Muscle of leg (tissue), 11 donors: ENCODE measurements around the gene MED27. TPM values are rescaled to one million over a fixed set of nuclear protein-coding genes. Genes with fewer than 3 reads are reported as not detected.

Experiments
- DNase-seq: peaks from one replicate; pipeline ENCODE4 v3.0.0; 2013
- H3K27ac ChIP-seq: one replicate; pipeline ENCODE4 v1.5.1; 2013; ENCODE audit warnings: mild to moderate bottlenecking, low read length, control low read depth
- H3K27me3 ChIP-seq: one replicate; pipeline ENCODE4 v1.6.1; 2013; ENCODE audit warnings: low read length; ENCODE audit not compliant: control insufficient read depth, insufficient read depth
- H3K36me3 ChIP-seq: one replicate; pipeline ENCODE4 v1.6.1; 2013; ENCODE audit warnings: low read length; ENCODE audit not compliant: control insufficient read depth, insufficient read depth
- H3K4me1 ChIP-seq: one replicate; pipeline ENCODE4 v1.6.1; 2013; ENCODE audit warnings: low read length; ENCODE audit not compliant: control insufficient read depth, insufficient read depth
- H3K4me3 ChIP-seq: one replicate; pipeline ENCODE4 v1.5.1; 2013; ENCODE audit warnings: low read length, control low read depth
- H3K9me3 ChIP-seq: replicated peaks from 2 replicates; pipeline ENCODE4 v1.6.1; 2013; ENCODE audit warnings: low read depth, low read length; ENCODE audit not compliant: control insufficient read depth
- WGBS: methylation state at CpG from one replicate; pipeline ENCODE4 v1.1.5; 2013; ENCODE audit warnings: missing lambda C conversion rate; ENCODE audit not compliant: insufficient coverage; 5-methylcytosine and 5-hydroxymethylcytosine counted together
- polyA plus RNA-seq, 8 donors: library from polyadenylated mRNA; unstranded; fragments of 120-200 nt; gene quantifications; one replicate each; pipeline versions ENCODE4 v1.2.1 to v1.2.3, GENCODE V29; 2013; ENCODE audit warnings: inconsistent platforms in 1 of 8, low replicate concordance in 1 of 8; ENCODE audit not compliant: insufficient read length in 8 of 8, insufficient read depth in 1 of 8
- total RNA-seq: library from RNA; stranded (reverse); fragments of 120-200 nt; gene quantifications from one replicate; pipeline ENCODE4 v1.2.4, GENCODE V29; 2013

Gene MED27
- total and polyA plus RNA-seq, 9 donors = 11.9 to 17.2 (median 15.0) TPM

DNA sequence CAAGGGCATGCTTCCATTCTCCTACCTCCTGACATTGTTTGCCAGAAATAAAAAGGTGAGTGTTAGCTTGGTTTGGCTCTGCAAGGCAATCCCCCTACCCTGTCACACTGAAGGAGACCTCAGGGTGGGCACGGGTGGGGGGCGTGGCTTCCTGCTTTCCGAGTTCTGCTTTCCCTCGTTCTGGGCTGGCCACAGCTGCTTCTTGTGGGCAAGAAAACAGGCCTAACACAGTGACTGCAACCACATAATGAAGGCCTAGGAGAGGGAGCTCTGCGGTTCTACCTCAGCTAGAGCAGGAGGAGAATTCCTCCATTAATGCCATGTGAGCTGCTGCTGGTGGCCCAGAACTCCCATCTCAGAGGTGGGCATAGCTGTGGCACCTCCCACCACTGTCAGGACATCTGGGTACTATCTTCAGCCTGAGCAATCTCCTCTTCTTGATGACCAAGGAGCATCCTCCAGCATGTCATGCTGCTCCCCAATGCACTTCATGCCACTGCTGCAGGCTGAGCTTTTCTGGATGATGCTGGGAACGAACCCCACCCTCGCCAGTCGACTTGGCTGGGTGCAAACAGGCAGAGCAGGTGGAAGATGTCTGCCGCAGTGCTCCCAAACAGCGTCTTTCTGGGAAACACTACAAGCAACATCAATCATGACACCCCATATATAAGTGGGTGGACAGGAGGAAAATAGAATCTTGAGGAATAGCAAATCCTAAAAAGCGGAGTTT lies 200.3 kb downstream of the MED27 start:
- Histone ChIP-seq H3K4me3 (no peak overlapping the region), H3K4me1 (no peaks in the 10 kb centered on the region), H3K27ac (no peak overlapping the region), H3K36me3 (peaks cover 3% of the 10 kb centered on the region), H3K9me3 (no peaks in the 10 kb centered on the region), H3K27me3 (no peaks in the 10 kb centered on the region)
- no peak for DNase-seq
- WGBS = 83% methylated on average over 2 of the region's 11 CpGs

DNA sequence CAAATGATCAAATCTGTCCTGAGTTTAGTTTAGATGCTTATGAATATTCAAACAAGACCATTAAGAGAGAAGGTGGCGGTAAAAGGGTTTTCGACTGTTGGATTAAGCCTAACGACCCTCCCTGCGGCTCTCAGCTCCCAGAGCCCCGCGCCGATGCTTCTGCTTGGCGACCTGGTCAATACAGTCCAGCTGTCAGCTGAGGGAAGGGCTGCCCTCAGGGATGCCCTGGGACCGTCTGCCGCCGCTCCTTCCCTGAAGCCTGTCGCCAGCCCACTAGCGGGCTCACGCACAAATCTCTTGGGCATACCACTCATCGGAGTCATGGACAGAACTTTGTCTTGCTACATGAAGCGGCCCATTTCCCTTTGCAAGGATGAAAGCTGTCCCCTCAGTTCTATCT lies 203.2 kb downstream of the MED27 start:
- Histone ChIP-seq H3K4me3 (no peak overlapping the region), H3K27ac (no peak overlapping the region), H3K36me3 (peaks cover 3% of the 10 kb centered on the region), H3K4me1 (no peaks in the 10 kb centered on the region), H3K9me3 (no peaks in the 10 kb centered on the region), H3K27me3 (no peaks in the 10 kb centered on the region)
- DNase-seq = no peak
- 85% methylated on average over 14 of the region's 16 CpGs for WGBS

DNA sequence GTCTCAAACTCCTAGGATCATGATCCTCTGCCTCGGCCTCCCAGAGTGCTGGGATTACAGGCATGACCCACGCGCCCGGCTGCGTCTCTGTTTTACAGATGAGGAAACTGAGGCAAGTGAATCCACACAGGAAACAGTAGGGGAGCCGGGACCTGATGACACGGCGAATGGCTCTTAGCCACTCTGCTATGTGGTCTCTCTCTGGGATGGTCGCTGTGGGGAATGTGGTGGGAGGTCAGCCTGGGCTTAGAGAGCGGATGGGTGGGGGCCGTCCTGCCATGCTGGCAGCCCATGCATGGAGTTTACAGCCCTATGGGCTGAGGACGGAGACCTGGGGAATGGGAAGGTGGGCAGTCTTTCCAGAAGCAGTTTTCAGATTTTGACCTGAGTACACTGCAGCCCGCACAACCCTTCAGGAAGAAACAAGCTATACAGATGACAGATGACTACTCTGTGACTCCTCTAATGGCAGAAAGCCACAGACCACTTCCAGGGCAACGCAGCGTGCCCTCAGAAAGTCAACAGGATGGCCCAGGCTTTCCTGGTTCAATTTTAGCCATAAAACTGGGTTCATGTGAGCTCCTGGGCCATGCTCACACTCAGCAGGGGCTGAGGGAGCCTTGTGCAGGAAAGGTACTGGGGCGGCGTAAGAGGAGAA lies 203.7 kb downstream of the MED27 start:
- Histone ChIP-seq H3K27ac (no peak overlapping the region), H3K9me3 (no peaks in the 10 kb centered on the region), H3K27me3 (no peaks in the 10 kb centered on the region), H3K4me3 (no peak overlapping the region), H3K4me1 (no peaks in the 10 kb centered on the region), H3K36me3 (peaks cover 3% of the 10 kb centered on the region)
- DNase-seq = no peak
- 97% methylated on average over 9 of the region's 17 CpGs for WGBS

DNA sequence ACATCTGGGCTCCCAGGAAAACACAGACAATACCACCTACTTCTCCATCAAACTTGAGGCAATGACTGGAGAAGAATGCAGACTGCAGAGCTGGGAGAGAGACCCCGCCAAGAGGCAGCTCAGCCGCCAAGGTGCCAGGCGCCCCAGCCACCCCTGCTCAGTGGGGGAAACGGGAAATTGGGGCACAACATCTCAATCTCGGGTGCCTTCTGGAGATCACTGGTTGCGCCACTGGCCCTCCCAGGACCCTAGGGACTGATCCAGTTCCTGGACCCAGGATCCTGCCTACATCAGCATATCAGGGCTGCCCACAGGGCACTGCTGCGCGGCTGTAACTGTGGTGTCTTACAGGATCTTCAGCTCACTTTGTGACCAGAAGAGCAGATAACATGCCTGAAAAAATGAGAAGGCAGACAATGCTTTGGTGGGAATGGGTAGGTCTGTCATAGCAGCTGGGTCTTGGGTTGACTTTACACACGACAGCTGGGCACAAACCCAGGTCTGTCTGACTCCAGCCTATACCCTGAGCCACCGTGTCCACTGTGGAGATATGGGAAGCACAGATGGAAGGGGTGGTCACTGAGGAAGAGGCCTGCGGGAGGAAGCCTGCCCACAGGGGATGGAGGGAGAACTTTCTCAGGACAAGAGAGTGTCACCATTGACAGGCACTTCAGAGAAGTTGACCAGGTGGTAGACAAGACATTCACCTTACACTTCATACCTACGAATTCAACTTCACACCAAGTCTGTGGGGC lies 204.6 kb downstream of the MED27 start:
- 93% methylated on average over 10 of the region's 12 CpGs for WGBS
- Histone ChIP-seq H3K4me3 (no peak overlapping the region), H3K27me3 (no peaks in the 10 kb centered on the region), H3K9me3 (no peaks in the 10 kb centered on the region), H3K27ac (no peak overlapping the region), H3K4me1 (no peaks in the 10 kb centered on the region), H3K36me3 (peaks cover 3% of the 10 kb centered on the region)
- no peak for DNase-seq

DNA sequence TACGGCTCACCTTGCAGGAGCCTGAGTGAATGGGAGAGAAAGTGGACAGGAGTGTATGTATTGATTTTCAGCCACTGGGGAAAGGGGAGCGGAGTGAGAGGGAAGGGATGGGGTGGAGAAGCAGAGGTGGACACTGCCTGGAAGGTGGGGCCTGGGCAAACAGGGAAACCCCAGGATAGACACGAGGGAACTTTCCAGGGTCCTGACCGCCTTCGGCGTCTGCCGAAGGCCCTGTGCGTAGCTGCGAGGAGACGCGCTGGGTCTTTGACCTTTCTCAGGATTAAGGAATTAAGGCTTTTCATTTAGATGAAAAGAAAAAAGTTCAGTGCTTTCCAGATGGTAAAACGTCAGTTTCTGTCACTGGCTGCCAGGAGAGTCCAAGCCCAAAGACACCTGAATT lies 205.2 kb downstream of the MED27 start:
- H3K27ac ChIP-seq = no peak overlapping the region
- H3K4me1 ChIP-seq = no peaks in the 10 kb centered on the region
- DNase-seq = no peak
- no peaks in the 10 kb centered on the region for H3K9me3 ChIP-seq
- H3K36me3 ChIP-seq = peaks cover 3% of the 10 kb centered on the region
- 64% methylated on average over 12 of the region's 12 CpGs for WGBS
- H3K27me3 ChIP-seq = no peaks in the 10 kb centered on the region
- no peak overlapping the region for H3K4me3 ChIP-seq

DNA sequence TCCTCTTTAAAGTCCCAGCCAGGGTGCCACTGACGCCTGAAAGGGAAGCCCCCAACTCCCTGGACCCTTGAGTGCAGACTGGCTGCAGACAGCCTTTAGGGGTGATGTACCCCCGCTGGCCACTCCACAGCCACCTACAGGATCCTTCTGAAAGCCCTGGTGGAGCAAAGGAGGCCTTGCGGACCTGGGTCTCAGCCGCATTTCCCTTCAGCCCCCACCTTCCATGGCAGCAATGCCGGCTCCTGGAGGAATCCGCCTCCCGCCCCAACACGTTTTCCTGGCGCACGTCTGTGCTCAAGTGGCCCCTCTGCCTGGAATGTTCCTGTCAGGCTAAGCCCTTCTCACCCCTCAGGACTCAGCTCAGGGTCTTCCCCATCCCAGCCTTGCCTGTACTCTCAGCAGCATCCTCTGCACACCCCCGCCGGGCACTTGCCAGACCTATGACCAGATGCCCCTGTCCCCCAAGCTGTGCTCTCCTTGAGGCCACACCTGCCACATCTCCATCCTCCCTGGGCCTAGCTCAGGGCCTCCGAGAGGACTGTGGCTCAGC lies 205.7 kb downstream of the MED27 start:
- Histone ChIP-seq H3K4me3 (no peak overlapping the region), H3K27ac (no peak overlapping the region), H3K36me3 (peaks cover 3% of the 10 kb centered on the region), H3K4me1 (no peaks in the 10 kb centered on the region), H3K27me3 (no peaks in the 10 kb centered on the region), H3K9me3 (no peaks in the 10 kb centered on the region)
- DNase-seq = no peak
- WGBS = 78% methylated on average over 12 of the region's 13 CpGs

DNA sequence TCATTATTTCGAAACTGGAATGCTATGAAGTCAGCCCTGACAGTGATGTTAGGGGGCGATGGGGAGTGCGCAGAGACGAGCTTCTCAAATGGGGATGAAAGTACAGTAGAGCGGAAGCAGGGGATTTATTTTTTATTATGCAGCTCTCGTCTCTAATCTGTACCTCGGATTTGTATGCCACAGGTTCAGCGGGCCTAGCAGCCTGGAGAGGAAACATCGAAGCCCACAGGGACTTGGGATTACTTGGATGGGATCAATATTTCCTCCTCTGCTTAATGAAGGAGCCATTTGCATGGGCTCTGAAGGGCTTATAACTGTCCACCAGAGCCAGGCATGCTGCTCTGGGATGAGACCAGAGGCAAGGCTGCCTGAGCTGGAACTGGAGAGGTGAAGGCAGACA lies 206.3 kb downstream of the MED27 start:
- Histone ChIP-seq H3K4me3 (no peak overlapping the region), H3K9me3 (no peaks in the 10 kb centered on the region), H3K27me3 (no peaks in the 10 kb centered on the region), H3K27ac (no peak overlapping the region), H3K36me3 (peaks cover 3% of the 10 kb centered on the region), H3K4me1 (no peaks in the 10 kb centered on the region)
- 73% methylated on average over 4 of the region's 9 CpGs for WGBS
- no peak for DNase-seq

DNA sequence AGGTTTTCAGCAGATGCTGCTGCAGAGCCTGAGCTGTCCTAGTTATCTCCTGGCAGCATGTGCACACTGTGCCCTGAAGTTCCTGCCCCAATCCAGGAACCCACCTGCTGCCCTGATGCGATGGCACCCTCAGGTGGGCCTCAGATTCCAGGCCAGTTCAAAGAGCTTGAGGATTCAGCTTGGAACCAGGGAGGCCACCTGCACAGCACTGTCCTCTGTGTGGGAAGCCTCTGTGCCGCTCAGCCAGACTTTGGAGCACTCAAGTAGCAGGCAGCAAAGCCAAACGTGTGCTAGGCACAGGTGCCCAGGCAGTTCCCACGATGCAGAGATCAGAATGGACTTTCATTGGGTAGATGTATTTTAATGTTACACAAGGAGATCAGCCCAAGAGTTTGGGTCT lies 207.0 kb downstream of the MED27 start:
- H3K27ac ChIP-seq = no peak overlapping the region
- no peaks in the 10 kb centered on the region for H3K4me1 ChIP-seq
- no peaks in the 10 kb centered on the region for H3K9me3 ChIP-seq
- 86% methylated on average over 4 of the region's 4 CpGs for WGBS
- no peaks in the 10 kb centered on the region for H3K27me3 ChIP-seq
- no peak overlapping the region for H3K4me3 ChIP-seq
- H3K36me3 ChIP-seq = peaks cover 3% of the 10 kb centered on the region
- DNase-seq = no peak

DNA sequence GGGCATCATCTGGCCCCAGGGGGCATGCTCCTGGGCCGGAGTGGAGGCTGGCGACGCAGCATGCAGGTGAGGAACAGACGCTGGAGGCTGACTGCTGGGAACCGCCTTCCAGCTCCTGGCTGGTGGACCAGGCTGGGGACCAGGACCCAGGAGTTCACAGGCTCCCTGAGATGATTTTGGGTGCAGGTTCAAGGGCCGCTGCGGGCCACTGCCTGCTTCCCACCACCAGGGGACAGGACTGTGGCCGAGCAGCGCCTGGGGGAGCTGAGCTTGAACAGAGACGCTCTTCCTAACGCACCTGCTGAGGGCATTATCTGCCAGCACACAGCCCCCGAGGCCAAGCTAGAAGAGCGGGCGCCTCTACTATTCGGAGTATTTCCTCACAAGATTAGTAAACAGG lies 207.7 kb downstream of the MED27 start:
- Histone ChIP-seq H3K36me3 (peaks cover 3% of the 10 kb centered on the region), H3K4me3 (no peak overlapping the region), H3K27ac (no peak overlapping the region), H3K9me3 (no peaks in the 10 kb centered on the region), H3K27me3 (no peaks in the 10 kb centered on the region), H3K4me1 (no peaks in the 10 kb centered on the region)
- WGBS = 77% methylated on average over 11 of the region's 15 CpGs
- DNase-seq = no peak

DNA sequence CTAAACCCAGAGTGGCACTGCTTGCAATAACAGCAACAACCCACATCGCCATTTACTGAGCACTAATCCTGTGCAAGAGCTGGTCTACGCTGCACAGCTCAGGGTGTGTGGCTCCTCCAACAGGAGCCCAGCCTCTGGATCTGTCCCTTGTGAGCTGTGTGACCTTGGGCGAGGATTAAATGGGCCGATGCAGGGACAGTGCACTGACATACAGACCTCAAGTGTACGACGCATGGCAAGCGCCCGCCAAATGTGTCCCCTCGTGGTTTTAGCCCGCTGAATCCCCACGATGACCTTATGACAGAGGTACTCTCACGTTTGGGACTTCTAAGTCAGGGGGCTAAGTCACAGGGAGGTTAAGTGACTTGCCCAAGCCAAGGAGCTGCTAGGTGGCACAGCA lies 209.5 kb downstream of the MED27 start:
- Histone ChIP-seq H3K27me3 (no peaks in the 10 kb centered on the region), H3K36me3 (no peaks in the 10 kb centered on the region), H3K27ac (no peak overlapping the region), H3K4me1 (no peaks in the 10 kb centered on the region), H3K4me3 (no peak overlapping the region), H3K9me3 (no peaks in the 10 kb centered on the region)
- 81% methylated on average over 12 of the region's 12 CpGs for WGBS
- no peak for DNase-seq
